ENCODE results near the gene MBNL1. TPM values are rescaled to one million over a fixed set of nuclear protein-coding genes. Genes with fewer than 3 reads are reported as not detected.

The MBNL1 gene
- total RNA-seq, 8 experiments from 2014 or later, result 17.3 to 294 (median 44.8) TPM

DNA sequence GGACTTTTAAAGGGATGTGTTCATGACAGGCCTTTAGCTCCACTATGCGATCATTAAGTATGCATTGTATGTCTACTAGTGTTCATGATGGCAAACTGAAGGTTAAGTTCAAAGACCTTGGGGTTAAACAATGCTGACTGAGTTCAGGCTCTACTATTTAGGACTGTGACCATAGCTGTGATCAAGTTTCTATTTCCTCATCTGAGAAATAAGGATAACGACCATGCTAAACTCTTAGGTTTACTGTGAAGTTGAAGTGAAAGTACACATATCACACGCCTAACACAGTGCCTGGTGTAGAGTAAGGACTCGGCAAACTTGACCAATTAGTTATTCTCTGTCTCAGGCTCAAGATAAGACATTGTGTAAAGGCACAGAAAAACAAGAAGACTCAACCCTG lies 243.2 kb downstream of the MBNL1 start:
- no peak for ATAC-seq (replicated peaks in 6 of 8)
- Histone ChIP-seq H3K4me3 (no peak overlapping the region), H3K27ac (no peak overlapping the region), H3K4me1 (replicated peaks in 1 of 2) (peaks cover 0 to 11% of the 10 kb centered on the region in 2 donors)
- in situ Hi-C loops (cut with MboI; ENCODE audit: low pct_unique_long_range_greater_than_20kb in 2 of 9, low sequenced_read_pairs in 9 of 9, unreplicated experiment in 9 of 9), result no loop called here
- WGBS, 10 experiments, result 60 to 100% (median 90%) methylated on average over 1 to 4 of the region's 4 CpGs; no CpG with 5 or more reads in 1 of the 10 experiments

DNA sequence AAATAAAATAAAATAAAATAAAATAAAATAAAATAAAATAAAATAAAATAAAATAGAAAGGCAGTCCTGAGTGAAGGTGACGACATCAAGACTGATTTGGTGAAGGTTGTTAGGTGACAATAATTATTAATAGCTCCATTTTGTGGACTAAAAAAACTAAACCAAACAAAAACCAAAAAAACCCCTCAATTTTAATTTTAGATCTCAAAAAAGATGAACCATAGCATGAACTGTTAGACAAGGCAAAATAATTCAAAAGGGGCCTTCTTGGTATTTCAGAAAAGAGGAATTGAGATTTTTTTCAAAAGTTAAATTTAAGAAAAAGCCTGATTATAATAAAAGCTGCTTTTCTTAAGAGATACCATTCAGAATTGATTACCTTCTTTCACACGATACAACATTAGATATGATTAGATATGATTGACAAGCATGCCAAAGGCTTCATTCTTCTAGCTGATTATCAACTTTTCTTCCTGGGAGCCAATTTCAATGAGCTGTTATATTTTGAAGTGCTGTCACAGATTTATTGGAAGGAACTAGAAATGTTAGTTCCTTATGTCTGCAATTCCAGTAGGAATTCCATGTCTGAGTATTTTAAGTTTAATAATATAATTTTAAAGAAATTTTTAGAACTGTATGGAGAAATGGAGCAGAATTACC lies 244.7 kb downstream of the MBNL1 start:
- in situ Hi-C loops (cut with MboI; ENCODE audit: low pct_unique_long_range_greater_than_20kb in 2 of 9, low sequenced_read_pairs in 9 of 9, unreplicated experiment in 9 of 9), result no loop called here

More for the DNA sequence above, 244.7 kb downstream of the MBNL1 start:
- WGBS, 10 experiments, result 76 to 100% (median 96%) methylated on average over 2 of the region's 2 CpGs
- no peak overlapping the region for H3K27ac ChIP-seq
- peaks cover 10 to 18% of the 10 kb centered on the region in 2 donors for H3K4me1 ChIP-seq (replicated peaks in 1 of 2)
- no peak overlapping the region for H3K4me3 ChIP-seq
- no peak for ATAC-seq (replicated peaks in 6 of 8)
